GM18870 (cell line): ENCODE measurements around the gene PARD3B.

Experiments used
- ATAC-seq: cut with Tn5 transposase; IDR thresholded peaks from one replicate; pipeline ENCODE4 v1.9.1; 2021; ENCODE audit warnings: moderate library complexity; ENCODE audit not compliant: unreplicated experiment

The PARD3B gene

DNA sequence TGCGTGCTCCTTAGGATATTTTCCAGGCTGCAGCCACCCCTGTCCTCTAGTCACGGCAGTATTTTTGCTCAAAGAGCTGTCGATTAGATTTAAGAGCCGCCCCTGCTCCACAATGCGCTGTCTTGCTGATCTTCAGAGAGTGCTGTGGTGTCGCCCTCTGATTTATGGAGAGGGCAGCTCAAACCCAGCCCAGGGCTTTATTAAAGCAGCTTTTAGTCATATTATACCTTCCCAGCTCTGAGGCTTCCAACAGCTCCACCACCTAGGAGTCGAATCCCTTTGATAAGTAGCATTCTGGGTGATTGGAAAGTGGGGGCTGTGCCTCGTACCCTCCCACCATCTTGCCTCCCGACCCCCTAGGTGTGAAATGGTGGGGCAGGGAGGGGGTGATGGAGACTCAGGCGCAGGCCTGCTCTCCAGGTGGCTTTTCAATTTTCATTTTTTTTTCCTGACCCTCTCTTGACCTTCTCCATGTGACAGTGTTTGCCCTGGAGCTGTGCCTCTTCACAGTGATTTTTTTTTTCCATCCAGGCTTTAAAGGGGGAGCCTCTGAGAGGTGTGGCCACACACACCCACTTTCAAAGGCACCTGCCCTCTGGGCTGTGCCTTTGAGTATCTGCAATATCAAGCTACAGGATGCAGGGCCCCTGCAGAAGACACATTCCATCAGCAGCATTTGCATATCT, 1084.0 kb downstream of the PARD3B start:
- ATAC-seq, result no peak

DNA sequence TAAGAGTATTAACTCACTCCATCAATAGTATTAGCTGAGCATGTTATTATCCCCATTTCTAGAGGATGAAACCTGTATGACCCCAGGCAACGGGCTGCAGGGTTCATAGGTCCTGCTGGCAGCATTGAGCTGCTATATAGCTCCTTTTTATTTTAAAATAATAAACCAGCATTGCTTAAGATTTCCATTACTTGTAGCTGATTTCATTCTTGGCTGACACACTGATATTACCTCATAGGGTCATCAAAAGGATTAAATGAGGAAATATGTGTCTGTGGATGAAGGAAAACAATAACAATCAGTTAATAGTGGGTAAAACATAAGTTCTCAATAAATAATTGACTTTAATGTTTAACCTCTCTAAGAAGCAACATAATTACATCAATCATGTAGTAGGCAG, 1088.7 kb downstream of the PARD3B start:
- no peak for ATAC-seq

DNA sequence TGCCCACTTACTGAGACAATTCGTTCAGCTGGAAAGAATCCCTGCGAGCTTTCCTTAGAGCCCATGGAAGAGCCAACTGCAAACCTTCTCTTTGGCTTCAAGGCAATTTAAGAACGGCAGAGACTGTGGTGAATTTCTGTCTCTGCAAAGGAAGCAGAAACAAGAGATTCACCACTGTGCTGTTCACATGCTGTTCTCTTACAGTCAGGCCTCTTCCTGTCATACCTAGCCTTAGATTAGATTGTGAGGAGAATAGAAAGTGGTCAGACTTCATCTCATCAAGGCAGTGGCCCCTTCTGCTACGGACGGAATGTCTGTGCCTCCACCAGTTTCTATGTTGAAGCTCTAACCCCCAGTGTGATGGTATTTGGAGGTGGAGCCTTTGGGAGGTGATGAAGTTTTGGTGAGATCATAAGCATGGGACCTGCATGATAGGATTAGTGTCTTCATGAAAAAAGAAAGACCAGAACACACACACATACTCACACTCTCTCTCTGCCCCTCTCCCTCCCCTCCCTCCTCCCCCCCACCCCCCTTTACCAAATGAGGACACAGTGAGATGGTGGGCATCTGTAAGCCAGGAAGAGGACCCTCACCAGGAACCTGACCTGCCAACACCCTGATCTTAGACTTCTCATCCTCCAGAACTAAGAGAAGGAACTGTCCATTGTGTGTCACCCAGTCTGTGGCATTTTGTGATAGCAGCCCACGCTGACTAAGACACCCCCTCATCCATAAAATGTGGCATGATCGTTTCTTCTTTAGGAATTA, 1091.5 kb downstream of the PARD3B start:
- ATAC-seq, result no peak

DNA sequence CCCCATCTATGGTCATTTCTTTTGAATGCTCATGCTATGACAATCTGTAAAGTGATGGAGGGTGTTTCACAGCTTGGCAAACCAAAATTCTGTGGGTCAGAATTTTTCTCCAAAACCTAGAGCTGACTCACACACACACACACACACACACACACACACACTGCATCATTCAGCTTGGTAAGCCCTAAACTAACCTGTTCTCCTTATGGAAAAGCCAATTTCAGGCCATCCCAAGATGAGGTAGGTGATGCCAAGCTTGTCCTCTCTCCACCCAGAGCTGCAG, 1092.0 kb downstream of the PARD3B start:
- ATAC-seq, result no peak

DNA sequence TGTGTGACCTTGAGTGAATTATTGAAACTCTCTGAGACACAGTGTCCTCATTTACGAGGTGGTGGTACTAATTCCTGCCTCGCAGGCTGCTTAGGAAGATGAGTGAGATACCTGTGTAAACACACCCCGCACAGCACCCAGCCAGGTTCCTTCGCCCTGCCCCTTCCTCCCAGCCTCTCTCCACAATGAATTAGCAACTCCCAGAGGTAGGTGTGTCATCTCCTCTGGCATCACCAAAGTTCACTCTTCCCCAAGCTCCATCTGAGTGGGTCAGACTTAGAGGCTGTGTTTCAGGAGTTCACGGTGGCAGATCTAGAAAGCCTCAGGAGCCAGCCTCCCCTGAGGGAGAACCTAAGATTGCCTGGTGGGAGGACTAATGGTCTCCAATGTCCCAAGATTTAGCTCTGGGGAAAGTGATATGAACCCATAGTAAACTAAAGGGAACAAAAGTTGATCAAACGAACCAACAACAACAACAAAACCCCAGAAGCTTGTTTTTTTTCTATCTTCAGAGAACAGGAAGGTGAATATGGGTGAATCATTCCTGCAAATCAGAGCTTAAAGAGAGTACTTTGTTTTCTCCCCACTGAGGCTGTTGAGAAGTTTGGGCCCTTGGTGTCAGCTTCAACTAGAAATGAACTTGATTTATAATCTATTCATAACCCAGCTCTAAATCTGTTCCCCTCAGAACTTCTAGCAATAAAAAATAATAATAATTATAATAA, 1092.7 kb downstream of the PARD3B start:
- ATAC-seq, result no peak

DNA sequence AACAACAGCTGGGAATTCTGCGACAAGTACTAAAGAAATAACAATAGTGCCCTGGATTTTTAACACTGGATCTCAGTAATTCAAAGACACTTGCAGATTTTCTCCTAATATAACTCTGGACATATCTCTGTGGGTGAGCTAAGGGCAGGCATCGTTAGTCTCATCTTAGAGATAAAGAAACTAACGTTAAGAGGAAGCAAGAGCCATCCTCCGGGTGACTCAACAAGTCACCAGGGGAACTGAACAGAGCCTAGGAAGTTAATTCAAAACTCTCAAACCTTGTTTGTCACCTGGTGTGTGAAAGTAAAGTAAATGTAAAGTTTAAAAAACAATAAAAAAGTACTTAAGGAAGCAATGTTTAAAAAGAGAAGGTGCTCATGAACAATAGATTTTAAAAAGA, 1095.4 kb downstream of the PARD3B start:
- peak; percentile 52 for ATAC-seq

DNA sequence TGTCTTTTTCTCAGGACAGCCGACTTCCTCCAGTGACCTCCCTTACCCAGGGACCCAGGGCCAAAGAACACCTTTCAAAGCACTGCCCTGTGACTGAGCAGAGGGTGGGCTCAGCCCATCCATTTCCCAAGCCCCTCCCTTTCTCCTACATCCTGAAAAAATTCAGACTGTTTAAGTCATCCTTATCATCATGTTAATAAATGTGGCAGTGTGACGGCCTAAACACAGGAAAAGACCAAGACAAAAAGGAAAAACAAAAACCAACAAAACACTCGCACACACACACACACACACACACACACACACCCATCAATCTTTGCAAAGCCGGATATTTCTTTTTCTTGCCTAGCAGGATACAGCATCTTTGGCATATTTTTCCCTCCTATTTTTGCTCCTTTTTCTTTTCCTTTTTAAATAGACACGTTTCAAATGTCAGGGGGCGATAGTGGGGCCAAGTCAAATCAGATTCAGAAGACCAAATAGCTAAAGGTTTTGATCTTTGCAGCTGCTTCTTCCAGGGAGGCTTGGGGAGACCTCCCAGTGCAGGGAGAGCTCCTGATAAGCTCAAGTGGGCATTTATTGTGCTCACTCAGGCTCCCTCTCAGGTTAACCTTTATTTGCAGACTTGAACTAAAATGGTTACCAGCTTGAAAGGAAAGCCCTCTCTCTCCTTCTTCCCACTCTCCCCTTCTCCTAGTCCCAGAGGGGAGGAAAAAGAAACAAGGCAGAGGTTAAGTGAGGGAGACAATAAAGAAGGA, 1097.5 kb downstream of the PARD3B start:
- ATAC-seq, result no peak

DNA sequence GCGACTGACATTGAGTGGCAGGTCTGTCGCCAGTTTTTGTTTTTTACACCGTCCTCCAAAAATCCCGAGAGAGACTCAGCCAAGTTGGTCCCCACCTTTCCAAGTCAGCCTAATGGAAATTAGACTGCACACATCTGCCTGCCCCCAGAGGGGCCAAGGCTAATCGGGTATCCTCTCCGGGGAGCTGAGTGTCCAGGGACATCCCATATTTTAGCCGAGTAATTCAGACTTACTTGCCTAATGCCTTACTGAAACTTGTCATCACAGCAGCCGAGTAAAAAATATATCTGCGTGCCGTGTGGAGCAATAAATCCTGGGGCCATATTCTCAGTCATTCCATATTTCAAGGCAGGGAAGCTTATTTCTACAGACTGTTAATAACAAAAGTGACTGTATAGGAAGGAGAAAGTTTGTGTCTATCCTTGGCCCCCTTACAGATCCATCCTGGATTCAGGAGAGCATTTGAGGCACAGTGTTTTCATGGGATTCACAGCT, 1098.2 kb downstream of the PARD3B start:
- no peak for ATAC-seq

DNA sequence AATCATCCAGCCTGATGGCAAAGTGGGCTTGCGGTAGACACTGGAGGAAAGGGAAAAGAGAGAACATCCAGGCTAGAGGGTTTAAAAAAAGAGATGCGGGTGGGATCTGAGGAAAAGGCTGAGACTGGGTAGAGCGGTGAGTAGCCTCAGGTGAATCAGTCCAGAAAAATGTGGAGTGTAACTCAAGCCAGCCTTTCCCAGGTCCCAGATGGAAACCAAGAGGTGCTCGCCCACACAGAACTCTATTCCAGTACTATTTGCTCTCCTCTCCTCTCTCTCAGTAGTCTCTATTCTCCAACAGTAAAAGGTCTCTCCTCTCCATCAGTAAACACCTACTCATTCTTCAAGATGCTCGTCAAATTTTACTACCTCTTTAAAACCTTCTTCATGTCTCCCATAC, 1098.7 kb downstream of the PARD3B start:
- no peak for ATAC-seq

DNA sequence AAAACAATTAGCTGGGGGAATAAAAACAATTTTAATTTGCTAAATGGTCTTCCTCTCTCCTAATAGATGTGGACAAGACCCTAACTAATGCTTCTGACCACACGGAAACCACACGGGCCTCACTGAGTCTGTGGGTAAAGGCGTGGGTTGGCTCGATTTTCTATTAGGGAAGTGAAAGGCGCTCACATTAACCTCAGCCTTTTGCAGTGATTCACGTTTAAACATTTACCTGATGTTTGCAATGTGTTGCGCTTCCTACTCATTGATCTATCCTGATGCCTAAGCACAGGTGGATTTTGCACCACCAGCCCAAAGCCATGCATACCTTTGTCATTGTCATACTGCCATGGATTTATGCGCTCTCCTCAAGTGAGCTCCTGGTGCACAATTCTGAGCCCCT, 1101.4 kb downstream of the PARD3B start:
- ATAC-seq, result peak; percentile 99

DNA sequence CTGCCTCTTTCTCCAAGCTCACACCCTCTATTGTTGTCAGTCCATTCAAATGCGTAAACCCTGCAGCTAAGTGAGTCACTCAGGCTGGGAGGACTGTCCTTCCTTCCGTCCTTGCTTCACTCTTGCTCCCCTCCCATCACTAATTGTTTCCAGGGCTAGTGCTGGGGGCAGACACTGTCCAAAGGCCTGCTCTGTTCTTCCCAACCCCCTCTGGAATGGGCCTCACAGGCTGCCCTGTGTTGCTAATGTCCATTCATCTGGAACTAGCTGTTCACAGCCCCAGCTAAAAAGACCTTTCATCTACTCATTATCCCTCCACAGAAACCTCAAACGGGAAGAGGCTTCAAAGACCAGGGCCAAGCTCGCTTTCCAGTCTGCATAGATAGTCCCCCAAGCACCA, 1105.2 kb downstream of the PARD3B start:
- ATAC-seq, result no peak

DNA sequence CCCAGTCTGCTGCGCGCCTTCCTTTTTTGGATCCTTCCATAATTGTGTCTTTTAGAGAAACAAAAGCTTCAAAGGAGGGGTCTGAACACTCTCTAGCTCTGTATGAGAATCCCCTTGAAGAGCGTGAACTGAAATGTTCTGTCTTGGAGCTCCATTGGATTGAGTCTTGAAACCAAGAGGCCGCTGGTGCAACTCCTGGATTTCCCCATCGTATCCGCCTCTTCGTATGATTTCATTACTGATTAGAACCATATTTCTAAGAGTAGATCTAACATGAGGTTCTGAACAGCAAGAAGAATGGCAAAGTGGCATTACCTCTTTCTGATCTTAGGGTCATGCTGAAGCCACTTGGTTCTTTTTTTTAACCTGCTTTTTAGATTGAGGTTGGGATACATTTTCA, 1105.7 kb downstream of the PARD3B start:
- no peak for ATAC-seq

DNA sequence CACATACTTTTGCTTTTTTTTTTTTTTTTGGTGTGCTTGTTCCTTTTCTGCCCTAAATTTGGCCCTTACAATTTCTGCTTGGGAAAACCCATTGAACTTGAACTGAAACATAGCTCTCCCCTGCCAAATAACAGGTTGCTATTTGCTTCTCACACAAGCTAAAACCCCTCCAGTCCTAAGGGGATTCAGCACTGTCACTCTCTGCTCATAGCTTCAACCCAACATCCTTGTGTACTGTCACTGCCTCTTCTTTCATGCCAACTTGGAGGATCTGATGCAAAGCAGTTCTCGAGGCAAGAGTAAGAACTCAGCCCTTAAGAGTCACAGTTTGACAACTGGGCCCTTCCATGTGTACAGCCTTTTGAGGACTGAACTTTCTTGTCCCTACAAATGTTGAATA, 1106.4 kb downstream of the PARD3B start:
- ATAC-seq, result no peak

DNA sequence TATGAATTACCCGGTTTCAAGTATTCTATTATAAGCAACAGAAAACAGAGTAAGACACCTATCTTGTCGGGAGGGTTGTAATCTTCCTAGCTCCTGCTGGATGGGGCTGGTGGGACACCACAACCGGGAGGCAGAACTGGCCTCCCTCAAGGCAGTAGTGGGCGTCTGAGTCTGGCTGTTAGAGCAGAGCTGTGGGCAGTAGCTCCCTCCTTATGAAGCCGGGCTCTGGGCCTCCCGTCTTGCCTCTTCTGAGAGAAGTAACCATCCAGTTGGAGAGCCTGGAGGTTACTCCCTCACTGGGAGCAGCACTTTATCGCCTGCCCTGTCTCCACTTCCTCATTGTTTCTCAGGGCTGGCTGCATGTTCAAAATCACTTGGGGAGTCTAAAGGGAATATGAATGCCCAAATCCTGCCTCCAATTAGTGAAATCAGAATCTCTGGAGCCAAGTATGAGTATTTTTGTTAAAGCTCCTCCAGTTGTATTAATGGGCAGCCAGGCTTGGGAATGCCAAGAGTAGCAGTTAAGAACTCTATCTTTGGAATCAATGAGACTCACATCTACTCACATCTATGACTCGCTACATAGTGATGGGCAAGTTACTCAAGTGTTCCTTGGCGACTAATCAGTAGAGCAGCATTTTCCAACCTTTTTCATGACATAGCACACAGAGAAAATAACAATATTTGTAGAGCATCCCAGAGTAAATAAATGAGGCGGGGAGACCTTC, 1109.8 kb downstream of the PARD3B start:
- no peak for ATAC-seq

DNA sequence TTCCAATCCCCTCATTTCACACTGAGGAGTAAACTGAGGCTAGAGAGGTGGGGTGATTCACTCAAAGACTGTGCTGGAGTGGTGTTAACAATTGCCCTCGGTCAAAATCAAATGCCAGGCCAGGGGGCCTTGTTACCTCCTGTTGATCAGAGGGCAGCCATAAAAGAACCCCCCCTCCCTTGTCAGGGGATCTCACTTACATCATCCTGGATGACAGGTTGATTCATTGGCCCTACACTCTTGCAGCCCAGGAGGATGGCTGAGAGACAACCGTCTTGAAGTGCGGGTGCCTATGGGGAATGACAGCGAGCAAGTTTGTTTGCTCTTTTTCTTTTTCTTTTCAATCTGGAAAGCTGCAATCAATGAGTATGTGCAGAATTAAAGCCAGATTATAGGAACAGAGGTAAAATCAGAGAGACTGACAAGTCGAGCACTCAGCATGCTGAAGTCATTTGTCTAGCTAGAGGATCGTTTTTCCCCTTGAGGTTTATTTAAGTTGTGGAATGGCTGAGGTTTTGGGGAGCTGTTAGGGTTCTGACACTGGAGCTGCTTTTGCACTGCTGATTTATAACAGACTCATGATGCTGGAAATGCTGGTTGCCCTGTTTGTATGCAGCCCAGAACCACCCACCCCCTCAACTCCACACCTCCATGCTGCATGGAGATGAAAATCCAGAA, 1110.6 kb downstream of the PARD3B start:
- ATAC-seq, result no peak

DNA sequence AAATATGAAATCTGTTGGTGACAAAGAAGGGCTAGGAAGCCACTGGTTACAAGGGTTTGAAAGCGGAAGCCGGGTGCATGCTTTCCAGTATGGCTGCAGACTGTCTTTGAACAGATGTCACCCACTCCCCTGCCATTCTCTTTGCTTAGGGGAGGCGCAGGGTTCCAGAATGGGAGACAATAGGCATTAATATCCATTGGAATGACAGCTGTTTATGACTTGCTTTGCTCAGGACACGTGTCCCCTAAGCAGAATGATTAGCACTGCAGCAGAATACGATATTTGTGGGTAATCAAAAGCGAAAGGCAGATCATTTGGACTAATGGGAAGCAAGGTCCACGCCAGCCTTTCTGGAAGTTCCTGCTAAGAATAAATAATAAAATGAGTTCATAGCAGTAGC, 1111.2 kb downstream of the PARD3B start:
- ATAC-seq, result no peak

DNA sequence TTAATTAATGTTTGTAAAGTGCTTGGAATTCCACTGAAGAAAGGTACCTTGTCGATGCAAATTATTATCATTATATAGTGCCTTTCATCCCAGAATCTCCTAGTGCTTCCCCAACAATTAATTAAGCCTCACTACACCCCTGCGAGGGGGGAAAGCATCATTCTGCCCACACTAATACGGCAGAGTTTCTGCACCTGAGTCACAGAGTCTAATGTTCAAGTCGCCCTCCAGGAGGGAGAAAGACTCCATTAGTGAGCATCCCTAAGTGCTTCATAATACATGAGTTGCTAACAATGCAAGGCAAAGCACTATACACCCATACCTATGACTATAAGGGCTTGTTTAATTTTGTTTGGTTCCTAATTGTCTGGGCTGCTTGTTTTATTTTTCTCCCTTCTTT, 1111.7 kb downstream of the PARD3B start:
- ATAC-seq, result no peak

DNA sequence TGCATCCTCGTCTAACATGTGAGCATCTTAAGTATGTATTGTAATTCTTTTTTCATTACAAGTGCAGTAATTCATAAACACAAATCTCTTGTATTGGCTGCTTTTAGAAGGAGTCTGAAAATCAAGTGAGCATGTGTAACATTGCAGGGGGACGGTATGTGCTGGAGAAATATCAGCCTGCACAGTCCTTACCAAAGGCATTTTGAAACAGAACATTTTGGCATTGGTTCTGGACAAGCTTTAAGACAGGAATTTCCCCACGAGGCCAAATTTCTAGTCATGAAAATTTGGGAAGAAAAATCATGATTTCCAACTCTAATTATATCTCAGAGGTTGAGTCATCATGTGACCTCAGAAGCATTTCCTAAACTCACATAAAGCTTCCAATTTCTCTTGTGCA, 1112.3 kb downstream of the PARD3B start:
- ATAC-seq, result no peak

DNA sequence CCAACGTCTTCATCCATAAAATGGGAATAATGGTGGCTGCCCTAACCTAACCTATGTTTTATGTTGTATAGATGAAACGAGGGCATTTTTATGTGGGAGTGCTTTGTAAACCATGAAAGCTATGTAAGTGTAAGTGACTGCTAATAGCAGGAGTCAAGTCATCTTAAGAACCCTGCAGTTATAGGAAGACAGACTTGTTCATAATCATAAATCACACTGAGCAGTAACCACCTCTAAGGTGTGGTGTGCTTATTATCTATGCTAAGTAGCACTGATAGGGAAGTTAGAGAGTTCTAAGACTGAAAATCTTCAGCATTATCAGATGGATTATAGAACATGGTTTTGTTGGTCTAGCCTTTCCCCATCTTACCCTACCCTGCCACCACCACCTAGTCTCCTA, 1112.8 kb downstream of the PARD3B start:
- ATAC-seq, result no peak

DNA sequence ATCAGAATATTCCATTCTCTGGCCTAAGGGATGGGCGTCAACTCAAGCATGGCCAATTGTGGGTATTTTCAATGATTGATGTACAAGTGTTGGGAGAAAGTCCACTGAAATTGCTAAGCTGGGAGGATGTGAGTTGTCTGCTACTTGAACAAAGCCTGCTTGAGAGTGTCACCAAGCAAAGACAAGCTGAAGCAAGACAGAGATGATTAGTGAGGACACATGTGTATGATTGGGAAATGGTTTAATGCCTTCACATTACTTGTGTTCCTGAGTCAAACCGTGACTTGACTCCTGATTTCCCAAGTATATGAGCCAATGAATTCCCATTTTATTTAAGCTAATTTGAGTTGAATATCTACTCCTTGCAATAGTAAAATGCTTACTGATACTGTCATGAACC, 1113.3 kb downstream of the PARD3B start:
- no peak for ATAC-seq
